Neural progenitor cell (in vitro differentiated cells): Measurements from ENCODE around the gene NOS1AP.

Experiments used
- EZH2 ChIP-seq: fragments of 200-600 bp; sonication (generic); IDR thresholded peaks from 2 replicates; pipeline ENCODE4 v1.6.1; 2017; ENCODE audit warnings: antibody characterized with exemption, mild to moderate bottlenecking, moderate library complexity
- TF ChIP-seq, protein P1 (sequence below): fragments of 200-600 bp; sonication (generic); IDR thresholded peaks from 2 replicates; pipeline ENCODE4 v1.5.1; 2017; ENCODE audit warnings: antibody characterized with exemption, mild to moderate bottlenecking

DNA sequence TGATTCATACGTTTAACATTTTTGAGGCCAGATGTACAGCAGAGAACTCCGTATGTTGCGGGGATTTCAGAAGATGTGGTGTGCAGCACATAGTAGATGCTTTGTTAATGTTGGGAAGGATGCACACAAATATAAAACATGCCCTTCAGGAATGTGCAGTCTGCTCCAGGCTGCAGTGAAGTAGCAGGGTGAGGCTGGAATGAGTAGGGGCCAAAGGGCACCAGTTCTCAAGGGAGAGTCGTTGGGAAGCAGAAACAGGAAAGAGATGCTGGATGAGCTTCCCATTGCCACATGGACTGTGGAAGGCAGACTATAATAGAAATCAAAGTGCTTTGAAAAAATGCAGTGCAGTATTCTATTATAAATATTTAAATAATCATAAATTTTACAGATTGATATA is 126.9 kb downstream of the NOS1AP start:
- TF ChIP-seq, protein P1, sequence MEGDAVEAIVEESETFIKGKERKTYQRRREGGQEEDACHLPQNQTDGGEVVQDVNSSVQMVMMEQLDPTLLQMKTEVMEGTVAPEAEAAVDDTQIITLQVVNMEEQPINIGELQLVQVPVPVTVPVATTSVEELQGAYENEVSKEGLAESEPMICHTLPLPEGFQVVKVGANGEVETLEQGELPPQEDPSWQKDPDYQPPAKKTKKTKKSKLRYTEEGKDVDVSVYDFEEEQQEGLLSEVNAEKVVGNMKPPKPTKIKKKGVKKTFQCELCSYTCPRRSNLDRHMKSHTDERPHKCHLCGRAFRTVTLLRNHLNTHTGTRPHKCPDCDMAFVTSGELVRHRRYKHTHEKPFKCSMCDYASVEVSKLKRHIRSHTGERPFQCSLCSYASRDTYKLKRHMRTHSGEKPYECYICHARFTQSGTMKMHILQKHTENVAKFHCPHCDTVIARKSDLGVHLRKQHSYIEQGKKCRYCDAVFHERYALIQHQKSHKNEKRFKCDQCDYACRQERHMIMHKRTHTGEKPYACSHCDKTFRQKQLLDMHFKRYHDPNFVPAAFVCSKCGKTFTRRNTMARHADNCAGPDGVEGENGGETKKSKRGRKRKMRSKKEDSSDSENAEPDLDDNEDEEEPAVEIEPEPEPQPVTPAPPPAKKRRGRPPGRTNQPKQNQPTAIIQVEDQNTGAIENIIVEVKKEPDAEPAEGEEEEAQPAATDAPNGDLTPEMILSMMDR, result no peak
- TF ChIP-seq EZH2, result no peak
